HG03520 (cell line): ENCODE data around the gene KCNH1.
A peak's percentile ranks its signal among the peaks of the same experiment; 100 is the strongest.

Experiments used
- ATAC-seq: cut with Tn5 transposase; IDR thresholded peaks from one replicate; pipeline ENCODE4 v1.9.1; 2021; ENCODE audit warnings: mild to moderate bottlenecking, moderate library complexity; ENCODE audit not compliant: unreplicated experiment

Gene KCNH1

DNA sequence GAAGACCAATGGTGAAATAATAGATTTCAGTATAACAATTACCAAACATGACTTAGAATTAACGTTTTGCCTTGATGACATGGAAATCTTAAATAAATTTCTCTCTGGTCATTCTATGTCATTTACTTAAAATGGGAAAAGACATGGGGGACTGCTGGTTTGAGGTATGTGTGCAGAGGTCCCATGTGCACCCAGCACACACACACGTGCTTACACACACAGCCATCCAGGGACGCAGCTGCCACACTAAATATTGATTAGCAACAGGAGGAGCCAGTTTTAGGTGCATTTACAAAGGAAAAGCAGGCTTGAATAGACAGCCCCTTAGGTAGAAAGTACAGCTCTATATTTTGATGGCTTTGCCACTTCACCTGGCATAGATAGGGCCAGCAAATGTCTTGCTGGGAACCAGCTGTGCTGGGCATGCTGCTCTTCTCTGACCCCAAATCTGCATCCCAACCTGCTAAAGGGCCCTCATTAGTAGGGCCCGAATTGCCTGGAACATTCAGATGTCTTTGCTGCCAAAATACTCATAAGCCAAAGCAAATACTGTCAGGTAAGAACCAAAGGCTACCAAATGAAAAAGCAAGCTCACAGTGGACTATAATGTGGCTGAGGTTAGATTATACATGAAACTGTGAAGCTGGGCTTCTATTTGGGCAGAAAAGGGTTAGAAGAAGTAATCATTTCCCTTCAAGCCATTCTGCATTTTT is 405.4 kb downstream of the KCNH1 start:
- no peak for ATAC-seq

- no peak for ATAC-seq
Observed at GRCh38 chr1:210727709-210728108, 406.2 kb downstream of the KCNH1 start.

GRCh38 chr1:210726621-210727020 is 407.3 kb downstream of the KCNH1 start:
- no peak for ATAC-seq

DNA sequence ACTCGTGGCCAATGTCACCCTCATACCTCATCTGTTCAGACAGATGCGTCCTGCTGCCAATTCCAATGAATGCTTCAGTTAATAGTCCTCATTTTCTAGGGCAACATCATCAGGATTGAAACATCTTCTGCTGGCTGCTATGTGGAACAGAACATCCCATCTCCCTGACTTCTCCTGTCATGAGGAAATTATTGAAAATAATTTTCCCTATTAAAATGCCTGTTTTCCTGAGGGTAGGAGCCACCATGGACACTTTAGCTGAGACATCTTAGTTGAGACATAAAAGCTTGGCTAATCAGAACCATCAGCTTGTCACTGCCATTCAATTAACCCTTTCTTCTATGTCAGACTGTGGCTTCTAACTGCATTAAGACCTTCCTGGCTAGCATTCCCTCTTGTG is 409.2 kb downstream of the KCNH1 start:
- no peak for ATAC-seq

DNA sequence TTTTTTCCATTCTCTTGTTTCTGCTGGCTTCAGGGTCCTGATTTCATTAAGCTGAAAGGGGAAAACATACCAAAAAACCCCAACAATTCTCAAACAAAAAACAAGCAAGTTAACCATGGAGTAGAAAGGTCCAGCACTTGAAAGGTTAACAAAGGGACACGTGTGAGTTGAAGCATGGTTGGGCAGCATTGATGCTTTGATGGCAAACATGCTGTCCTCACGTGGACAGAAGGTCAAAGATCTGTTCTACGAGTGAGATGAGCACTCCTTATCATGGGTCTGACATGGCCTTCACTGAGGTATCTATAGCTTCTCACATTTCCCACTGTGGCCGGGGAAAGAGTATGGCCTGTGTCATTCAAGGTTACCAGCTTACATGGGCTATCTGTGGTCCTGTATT is 410.3 kb downstream of the KCNH1 start:
- ATAC-seq = no peak

GRCh38 chr1:210722410-210723081 is 411.4 kb downstream of the KCNH1 start:
- ATAC-seq = no peak

- ATAC-seq = no peak
Observed at GRCh38 chr1:210715072-210715471, 418.9 kb downstream of the KCNH1 start.

DNA sequence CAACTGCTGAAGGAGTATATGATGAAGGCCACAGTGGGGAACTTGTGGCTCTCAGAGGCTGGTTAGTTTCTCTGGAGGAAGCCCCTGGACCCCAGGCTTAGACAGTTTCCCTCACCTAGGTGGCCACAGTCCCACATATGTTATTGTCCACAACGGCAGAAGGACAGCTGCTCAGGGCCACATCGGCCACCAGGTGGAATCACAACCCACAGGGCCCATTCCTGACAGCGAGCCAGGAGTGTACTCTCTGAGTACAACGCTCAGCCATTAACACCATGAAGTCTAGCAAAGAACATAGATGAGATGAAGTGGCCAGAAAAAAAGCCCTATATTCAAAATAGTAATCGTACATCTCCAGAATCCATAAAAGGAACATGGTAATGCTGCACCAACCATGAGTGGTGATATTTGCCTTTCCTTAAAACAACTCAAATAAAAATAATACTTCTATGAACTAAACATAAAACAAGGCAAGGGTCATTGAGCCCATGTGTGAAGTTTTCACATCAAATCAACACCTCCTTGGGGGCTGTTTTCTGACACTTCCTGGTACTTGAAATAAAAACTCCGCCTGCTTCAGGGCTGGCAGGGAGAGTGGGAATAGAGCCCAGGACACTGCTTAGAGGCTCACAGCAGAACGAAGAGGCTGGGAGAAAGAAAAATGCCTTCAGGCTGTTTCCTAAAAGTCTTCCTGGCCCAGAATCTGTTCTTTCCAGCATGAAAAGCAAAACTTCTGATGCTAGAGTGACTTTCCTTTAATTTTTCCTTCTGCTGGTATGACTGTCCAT is 421.9 kb downstream of the KCNH1 start:
- ATAC-seq = no peak

- ATAC-seq = no peak
Observed at GRCh38 chr1:210709701-210710100, 424.2 kb downstream of the KCNH1 start.

- no peak for ATAC-seq
Observed at GRCh38 chr1:210707300-210708240, 426.4 kb downstream of the KCNH1 start.

DNA sequence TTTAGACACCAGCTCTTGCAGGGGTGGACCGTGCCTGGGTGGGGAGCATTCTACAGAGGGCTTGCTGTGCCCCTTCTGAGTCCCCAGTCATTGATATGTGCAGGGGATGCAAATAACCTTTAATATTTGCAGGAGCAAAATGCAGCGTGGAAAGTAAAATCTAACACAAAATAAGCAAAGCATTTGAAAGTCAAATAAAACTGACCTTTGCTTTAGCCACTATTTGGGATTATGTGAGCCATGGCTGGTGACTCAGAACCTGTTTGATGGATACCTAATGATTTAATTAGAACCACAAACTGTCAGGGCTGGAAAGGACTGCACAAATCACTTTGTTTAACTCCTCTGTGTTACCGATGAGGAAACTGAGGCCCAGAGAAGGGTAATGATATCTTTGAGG is 427.7 kb downstream of the KCNH1 start:
- ATAC-seq = no peak

GRCh38 chr1:210705086-210705485 is 428.9 kb downstream of the KCNH1 start:
- ATAC-seq = no peak

DNA sequence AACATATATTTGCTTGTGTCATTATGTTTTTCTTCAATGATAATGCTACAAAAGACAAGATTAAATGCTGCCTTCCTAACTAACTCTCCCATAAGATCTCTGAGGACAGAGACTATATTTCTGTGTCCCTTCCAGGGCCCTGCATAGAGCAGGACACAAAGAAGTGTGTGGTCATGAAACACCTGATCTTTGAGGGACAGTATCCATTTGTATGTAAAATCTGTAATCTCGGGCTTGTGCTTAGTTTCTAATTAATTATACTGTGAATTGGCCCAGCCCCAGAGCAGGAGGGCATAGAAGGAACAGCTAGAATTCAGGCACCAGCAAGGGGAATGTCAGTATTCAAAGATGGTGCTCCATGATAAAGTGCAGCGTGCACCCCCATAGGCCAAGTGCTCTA is 430.4 kb downstream of the KCNH1 start:
- no peak for ATAC-seq

DNA sequence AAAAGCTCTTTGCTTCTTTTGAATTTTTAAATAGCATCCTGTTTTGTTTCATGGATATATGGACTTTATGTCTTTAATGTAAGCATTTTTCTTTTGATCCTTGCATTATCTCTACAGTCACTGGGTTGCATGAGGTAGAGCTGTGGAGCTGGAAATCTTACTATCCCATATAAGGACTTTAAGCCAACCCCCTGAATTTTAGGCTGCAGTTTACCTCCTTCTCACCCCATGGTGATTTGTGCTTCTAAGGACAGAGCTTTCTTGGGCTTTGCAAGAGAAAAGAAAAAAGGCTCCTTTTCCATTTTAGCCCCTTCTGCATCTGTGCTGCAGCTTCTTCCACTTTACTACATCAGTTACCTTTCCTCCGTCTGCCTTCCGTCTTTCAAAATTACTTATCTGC is 431.4 kb downstream of the KCNH1 start:
- no peak for ATAC-seq

DNA sequence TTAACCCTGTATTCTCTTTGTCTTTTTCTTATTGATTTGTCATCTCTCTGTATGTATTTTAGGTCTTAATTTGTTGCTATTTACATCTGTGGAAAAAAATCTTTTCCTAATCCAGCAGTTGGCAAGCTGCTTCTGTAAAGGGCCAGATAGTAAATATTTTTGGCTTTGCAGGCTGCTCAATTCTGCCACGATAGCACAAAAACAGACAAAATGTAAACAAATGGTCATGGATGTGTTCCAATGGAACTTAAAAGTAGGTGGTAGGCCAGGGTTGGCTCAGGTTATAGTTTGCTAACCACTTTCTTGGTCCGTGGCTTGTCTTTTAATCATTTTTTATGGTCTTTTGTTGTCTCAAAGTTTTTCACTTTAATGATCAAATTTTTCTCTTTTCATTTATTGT is 433.4 kb downstream of the KCNH1 start:
- no peak for ATAC-seq

DNA sequence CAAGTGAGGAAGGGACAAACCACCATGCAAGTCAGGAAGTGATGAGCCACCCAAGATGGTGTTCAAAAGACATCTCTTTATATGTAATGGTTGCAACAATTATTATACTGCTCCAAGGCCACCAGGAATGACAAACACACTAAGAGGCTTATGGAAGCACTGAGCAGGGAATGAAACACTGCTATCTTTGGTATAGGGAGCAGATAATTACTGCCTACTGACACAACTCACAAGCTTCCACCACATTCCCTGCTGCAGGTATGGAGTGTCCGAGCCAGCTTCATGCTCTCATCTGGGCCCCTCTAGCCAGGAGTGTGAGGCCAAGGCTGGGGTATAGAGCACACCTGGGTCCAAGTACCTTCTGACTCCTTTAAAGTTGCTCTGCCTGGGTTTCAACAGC is 433.9 kb downstream of the KCNH1 start:
- no peak for ATAC-seq

GRCh38 chr1:210698661-210699060 is 435.3 kb downstream of the KCNH1 start:
- no peak for ATAC-seq

DNA sequence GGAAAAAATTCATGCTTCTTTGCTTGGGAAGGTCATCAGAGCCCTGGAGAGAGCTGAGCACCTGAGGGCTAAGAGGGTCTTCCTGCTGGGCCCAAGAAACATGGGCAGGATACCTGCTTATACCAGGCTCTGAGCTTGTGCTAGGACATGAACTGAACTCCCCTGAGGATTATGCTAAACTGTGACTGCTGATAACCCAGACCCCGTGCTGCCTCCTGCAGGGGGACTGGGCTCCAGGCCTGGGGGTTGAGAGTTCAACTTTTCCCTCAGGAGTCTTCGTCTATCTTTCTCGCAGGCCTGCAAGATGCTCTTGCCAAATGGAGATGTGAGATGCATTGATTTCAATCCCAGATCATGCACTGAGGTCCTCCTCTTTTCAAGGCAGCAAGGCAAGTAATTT is 436.8 kb downstream of the KCNH1 start:
- ATAC-seq = no peak

DNA sequence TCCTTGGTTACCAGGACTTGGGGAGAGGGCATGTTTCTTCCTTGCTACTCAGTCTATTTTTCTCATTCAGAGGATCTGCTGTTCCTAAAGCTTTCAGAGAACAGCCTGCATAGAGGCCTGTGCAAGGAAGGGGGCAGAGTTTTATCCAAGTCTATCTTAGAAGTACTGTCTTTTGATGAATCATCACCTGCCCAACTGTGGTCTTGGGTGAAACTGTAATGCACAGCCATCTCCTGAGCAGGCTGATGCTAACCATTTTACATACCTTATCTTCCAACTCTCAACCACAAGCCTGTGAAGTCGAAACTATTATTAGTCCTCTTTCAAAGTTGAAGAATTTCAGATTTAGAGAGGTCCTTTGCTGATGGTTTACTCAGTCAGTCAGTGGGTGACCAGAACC is 437.2 kb downstream of the KCNH1 start:
- ATAC-seq = peak; percentile 97

DNA sequence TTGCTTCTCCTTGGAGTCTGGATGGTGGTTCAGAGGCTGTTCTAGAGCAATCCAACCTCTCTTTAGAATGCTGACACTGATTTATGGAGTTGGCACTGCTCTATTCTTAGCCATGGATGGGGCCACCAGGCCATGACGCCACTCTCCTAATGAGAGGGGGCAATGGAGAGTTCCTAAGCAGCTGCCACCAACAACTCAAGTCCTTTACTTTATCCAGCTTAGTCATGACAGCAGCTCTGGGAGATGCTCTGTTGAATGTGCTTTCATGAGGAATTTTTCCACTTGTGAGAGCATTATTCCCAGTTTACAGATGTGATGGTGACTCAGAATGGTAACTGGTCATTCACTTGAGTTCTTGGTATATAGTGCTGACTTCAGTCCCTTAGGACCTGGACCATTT is 438.9 kb downstream of the KCNH1 start:
- ATAC-seq = no peak

GRCh38 chr1:210692796-210693195 is 441.2 kb downstream of the KCNH1 start:
- no peak for ATAC-seq
